ENCODE measurements around the gene BLACAT1.
A peak's percentile ranks its signal among the peaks of the same experiment; 100 is the strongest.
"Not testable (repeated sequence)": the region's sequence is repeated elsewhere in the genome, so short reads cannot be mapped to it uniquely, and the experiment has no call there.

The BLACAT1 gene

DNA sequence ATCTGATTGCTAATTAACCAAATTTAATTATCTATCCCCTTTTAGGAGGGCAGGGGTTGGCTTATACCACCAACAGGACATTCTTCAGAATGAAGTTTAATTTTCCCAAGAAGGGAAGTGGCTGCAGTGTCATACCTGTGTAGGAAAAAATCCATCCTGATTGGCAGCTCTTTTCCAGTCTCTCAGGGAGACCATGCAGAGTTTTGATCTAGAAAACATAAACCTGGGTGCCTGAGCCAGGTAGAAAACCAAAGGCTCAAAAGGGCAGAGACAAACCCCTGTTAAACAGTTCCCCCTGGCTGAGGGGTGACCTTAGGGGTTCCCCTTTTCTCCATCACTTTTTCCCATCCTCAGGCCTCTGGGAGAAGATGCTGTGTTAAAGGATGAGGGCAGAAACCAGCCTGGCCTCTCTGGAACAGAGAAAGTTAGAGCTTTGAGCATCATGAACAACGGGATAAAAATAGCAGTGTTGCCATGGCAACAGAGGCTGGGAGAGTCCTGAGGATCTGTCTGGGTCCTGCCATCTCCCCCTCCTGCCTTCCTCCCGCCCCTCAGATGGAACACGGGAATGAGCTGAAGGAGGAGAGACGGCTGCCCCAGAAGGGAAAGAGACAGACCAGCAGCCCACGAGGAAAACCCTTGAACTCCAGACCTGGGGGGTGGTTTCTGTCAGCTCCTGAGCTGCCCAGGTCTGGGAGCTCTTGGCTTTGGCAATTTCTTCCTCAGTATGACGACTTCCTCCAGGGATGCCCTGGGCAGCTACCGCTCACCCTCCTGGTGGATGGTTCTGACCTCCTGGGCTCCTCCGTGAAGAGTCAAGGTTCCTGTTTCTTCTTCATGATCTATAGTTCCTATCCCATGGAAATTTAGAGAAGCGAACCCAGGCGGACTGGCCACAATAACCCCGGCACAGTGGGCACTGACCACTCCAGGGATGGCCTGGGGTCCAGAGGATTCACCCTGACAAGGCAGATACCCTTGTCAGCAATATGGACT is 20.0 kb downstream of the BLACAT1 start:
- H3K27me3 Mint-ChIP-seq: no peaks in the 10 kb centered on the region

DNA sequence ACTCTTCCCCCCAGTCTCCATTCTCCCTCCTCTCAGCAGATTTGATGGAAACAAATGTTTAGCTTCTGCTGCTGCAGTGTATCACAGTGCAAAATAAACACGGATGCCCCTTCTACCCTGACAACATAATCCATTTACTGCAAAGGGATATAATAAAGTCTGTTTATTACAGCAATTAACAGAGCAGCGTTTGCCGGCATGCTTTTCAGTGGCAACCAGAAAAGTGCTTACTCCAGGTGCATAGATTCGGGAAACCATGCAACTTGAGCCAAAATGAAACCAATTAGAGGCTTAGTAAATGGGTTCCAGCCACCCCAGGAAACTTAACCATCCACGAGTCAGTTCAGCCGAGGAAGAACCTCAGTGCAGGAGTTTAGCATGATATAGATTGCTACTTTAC is 21.1 kb downstream of the BLACAT1 start:
- no peak overlapping the region for H3K4me3 Mint-ChIP-seq
- no peak for DNase-seq (ENCODE audit: low spot score in 2 of 2)
- peaks cover 42% of the 10 kb centered on the region for H3K4me1 Mint-ChIP-seq
- no peak overlapping the region for H3K27ac Mint-ChIP-seq
- ATAC-seq (ENCODE audit: low read depth): no peak
- H3K27me3 Mint-ChIP-seq: no peaks in the 10 kb centered on the region
- H3K9me3 Mint-ChIP-seq: no peaks in the 10 kb centered on the region
- H3K36me3 Mint-ChIP-seq: no peaks in the 10 kb centered on the region

More for the DNA sequence above, 20.0 kb downstream of the BLACAT1 start:
- Mint-ChIP-seq H3K36me3 (no peaks in the 10 kb centered on the region), H3K9me3 (no peaks in the 10 kb centered on the region), H3K4me1 (peaks cover 46% of the 10 kb centered on the region), H3K4me3 (no peak overlapping the region), H3K27ac (no peak overlapping the region)
- ATAC-seq (ENCODE audit: low read depth): no peak
- DNase-seq (ENCODE audit: low spot score in 2 of 2): no peak

DNA sequence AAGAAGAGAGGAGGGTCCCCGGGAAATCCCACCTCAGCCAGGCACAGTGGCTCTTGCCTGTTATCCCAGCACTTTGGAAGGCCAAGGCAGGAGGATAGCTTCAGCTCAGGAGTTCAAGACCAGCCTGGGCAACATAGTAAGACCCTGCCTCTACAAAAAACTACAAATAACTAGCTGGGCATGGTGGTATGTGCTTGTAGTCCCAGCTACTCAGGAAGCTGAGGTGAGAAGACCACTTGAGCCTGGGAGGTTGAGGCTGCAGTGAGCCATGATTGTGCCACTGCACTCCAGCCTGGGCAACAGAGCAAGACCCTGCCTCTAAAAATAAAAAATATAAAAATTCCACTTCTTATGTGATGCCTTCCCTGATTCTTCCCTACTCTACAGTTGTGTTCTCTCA is 23.2 kb downstream of the BLACAT1 start:
- not testable (repeated sequence) for H3K4me3 Mint-ChIP-seq; H3K36me3 Mint-ChIP-seq; H3K27ac Mint-ChIP-seq; H3K27me3 Mint-ChIP-seq; DNase-seq (ENCODE audit: low spot score in 2 of 2); H3K9me3 Mint-ChIP-seq; ATAC-seq (ENCODE audit: low read depth)
- peaks cover 43% of the 10 kb centered on the region for H3K4me1 Mint-ChIP-seq

DNA sequence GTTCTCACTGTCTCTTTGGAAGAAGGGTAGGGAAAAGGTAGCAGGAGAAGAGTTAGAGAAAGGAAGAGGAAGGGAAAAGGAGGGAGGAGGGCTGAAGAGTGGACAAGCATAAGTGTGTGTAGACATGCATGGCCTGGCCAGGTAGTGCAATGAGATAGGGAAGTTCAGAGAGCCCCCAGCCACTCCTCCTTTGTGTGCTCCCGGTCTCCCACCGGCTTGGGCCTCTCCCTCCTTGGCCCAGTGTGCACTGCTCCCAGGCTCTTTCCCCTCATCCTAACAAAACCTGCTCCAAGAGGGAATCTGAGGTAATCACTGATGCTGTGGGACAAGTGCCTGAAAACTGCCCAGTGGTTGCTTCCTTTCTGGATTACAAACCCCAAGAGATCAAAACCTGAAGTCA is 23.7 kb downstream of the BLACAT1 start:
- Mint-ChIP-seq H3K36me3 (no peaks in the 10 kb centered on the region), H3K27me3 (no peaks in the 10 kb centered on the region), H3K27ac (no peak overlapping the region), H3K4me3 (no peak overlapping the region), H3K9me3 (no peaks in the 10 kb centered on the region), H3K4me1 (peaks cover 39% of the 10 kb centered on the region)
- no peak for ATAC-seq (ENCODE audit: low read depth)
- DNase-seq (ENCODE audit: low spot score in 2 of 2): no peak

DNA sequence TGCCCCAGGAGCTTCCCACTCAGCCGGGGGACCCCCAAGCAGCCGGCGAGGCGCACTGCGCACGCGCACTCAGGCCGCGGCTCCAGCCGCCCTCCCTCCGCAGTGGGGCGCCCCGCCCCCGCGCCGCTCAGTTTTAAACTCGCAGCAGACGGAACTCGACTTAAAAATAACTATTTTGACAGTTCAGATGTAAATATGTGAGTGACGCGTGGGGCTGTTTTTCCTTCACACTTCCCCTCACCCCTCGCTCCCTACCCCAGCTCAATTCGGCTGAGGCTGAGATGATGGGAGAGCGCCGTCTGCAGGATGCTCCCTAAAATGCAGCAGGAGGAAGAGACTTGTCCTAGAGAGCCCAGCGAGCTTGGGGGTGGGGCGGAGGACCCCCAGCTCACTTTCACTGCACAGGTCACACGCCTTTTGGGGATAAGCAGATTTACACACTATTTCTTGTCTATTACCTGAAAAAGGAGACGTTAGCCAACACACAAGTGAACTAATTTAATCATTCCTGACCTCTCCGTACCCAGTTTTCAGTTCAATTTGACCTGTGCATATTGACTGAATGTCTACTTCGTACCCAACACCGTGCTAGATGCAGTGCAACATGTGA is 25.0 kb downstream of the BLACAT1 start:
- ATAC-seq (ENCODE audit: low read depth) (peak; percentile 94), DNase-seq (ENCODE audit: low spot score in 2 of 2) (peak; percentile 69 to 70)
- Mint-ChIP-seq H3K27me3 (peaks cover 3% of the 10 kb centered on the region), H3K9me3 (no peaks in the 10 kb centered on the region), H3K36me3 (no peaks in the 10 kb centered on the region), H3K4me1 (peaks cover 32% of the 10 kb centered on the region), H3K27ac (peak overlapping the region; percentile 67), H3K4me3 (peak overlapping the region; percentile 90)

DNA sequence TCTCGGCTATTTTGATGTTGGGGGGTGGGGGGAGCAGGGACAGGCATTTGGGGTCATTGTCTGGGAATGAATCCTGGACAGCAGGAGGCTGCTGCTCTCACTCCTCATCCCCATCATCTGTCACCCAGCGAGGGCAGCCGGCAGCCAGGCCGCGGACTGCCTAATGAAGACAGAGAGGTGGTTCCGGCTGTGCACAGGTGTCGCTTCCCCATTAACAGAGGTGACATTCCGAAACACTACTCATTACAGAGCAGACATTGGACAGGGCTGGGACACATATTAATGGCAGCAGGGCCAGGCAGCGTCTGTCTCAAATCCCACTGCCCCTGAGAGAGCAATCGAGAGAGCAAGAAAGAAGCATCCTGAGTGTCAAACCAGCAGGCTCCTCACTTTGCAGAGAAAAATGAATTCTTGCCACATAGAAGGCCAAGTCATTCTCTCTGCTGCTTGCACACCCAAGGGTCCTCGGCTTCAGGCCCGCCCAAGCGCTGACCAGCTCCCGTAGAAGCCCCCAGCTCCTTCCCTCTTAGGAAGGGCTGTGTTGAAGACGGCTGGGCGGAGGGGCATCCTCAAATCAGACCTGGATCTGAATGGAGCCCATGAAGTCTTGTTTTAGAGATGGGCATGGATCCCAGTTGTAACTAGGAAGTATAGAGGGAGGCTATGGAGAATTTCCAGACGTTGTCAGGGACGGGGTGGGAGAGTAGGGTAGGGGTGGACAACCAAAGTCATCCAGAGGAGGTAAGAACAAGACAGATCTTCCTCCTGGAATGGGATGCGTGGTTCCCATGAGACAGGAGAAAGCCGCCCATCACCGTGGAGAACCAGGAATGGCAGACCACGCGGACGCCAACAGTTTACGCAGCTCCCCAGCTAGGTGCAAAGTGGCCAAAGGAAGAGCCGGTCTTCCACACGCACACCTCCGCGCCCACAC is 25.8 kb downstream of the BLACAT1 start:
- Mint-ChIP-seq H3K27me3 (peaks cover 3% of the 10 kb centered on the region), H3K27ac (peak overlapping the region; percentile 26), H3K36me3 (no peaks in the 10 kb centered on the region), H3K4me1 (peaks cover 28% of the 10 kb centered on the region), H3K4me3 (peak overlapping the region; percentile 90), H3K9me3 (no peaks in the 10 kb centered on the region)
- no peak for DNase-seq (ENCODE audit: low spot score in 2 of 2)
- ATAC-seq (ENCODE audit: low read depth): no peak

DNA sequence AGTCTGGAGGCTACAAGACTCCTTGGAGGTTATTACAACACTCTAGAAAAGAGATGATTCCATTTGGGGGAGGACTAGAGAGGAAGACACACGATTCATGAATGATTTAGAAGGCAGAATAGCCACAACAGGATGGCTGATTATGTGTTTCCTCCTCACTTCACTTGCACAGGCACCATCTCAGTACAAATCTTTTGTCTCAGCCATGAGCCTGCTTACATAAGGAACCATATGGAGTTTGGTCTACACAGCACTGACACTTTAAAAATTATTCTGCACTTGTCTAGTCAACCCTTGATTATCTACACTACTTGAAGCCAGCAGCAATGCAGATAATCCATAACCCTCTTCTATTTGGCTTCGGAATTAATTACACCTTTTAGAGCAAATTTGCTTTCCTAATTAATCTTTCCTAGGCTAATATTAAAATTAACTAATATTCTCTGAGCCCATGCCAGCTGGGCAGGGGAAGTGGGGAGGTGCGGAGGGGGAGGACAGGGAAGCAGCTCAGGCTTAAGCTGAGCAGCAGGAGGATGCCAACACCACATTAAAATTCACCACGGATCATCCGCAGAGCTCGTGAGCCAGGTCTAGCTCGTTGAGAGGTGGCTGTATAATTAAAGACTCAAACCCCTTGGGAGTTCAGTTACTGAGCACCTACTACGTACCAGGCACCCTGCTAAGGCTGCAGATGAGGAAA is 30.8 kb downstream of the BLACAT1 start:
- peaks cover 7% of the 10 kb centered on the region for H3K27me3 Mint-ChIP-seq
- no peaks in the 10 kb centered on the region for H3K36me3 Mint-ChIP-seq
- peaks cover 6% of the 10 kb centered on the region for H3K4me1 Mint-ChIP-seq
- no peak overlapping the region for H3K27ac Mint-ChIP-seq
- H3K4me3 Mint-ChIP-seq: no peak overlapping the region
- ATAC-seq (ENCODE audit: low read depth) (no peak), DNase-seq (ENCODE audit: low spot score in 2 of 2) (no peak)
- no peaks in the 10 kb centered on the region for H3K9me3 Mint-ChIP-seq

DNA sequence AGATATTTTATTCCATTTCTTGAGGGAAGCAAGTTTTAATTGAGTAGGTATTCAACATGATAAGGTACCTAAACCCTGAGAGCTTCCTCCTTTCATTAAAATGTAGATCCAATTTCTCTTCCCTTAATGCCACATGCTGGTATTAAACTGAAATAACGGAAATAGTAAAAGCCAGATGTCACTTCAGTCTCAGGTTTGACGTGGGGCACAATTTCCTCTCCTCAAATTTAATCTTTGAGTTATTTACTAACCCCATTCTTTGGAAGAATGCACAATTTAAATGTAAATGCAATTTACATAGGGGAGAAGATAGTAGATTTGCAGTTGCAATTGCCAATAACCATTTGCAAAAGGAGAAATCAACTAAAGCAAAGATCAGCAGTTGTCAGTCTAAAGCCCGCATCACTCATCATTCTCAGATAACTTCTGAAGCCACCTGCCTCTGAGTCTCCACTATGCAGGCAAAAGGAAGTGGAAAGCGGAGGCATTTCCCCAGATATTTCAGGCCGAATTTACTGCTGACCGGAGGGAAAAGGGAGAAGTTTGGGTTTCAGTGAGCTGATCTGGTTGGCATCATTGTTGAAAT is 31.9 kb downstream of the BLACAT1 start:
- Mint-ChIP-seq H3K9me3 (no peaks in the 10 kb centered on the region), H3K4me1 (peaks cover 6% of the 10 kb centered on the region), H3K27ac (no peak overlapping the region), H3K27me3 (peaks cover 11% of the 10 kb centered on the region), H3K4me3 (no peak overlapping the region), H3K36me3 (no peaks in the 10 kb centered on the region)
- DNase-seq (ENCODE audit: low spot score in 2 of 2): no peak
- no peak for ATAC-seq (ENCODE audit: low read depth)

DNA sequence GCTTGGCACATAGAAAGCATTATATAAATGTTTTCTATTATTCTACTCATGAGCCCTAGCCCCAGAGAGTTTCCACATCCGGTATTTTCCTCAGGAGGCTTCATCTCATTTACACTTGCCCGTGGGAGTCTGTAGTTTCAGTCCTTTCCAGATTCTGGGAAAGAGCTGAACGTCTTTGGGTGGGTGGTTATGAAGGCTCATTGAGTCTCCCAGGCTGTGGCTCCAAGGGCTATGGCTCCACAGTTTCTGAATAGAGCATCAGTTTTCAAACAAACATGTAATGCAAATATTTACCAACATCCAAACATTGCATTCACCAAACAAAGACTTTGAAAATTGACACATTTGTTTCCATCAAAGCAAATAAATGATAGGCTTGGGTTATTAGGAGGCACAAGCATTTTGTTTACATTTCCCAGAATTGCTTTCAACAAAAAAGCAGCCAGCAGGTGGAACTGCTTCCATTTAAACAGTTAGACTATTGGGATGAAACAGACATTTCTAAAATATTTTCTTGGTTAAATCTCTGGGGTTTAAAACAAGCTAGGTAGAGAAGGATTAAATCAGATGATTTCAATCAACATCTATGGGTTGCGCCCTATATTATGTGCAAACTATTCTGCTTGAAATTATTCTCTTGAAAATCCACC is 32.7 kb downstream of the BLACAT1 start:
- ATAC-seq (ENCODE audit: low read depth): no peak
- DNase-seq (ENCODE audit: low spot score in 2 of 2): no peak
- Mint-ChIP-seq H3K27me3 (peaks cover 11% of the 10 kb centered on the region), H3K36me3 (no peaks in the 10 kb centered on the region), H3K4me1 (peaks cover 3% of the 10 kb centered on the region), H3K27ac (no peak overlapping the region), H3K9me3 (no peaks in the 10 kb centered on the region), H3K4me3 (no peak overlapping the region)

DNA sequence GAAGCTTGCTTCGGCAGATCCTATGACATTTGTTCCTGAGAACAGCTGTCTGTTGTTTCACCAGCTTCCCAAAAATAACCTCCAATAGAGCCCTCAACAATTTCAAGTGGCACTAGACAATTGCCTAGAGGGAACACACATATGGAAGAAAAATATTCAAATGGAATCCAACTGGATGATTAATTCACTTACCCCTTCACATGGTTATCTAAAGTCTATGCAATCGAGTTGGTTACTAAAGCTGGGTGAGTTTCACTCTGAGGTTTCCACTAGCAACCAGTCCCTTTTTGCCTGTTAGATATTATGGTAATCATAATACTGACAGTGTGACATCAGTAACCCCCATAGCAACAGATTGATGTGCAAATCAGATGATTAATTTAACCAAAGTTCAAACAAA is 34.0 kb downstream of the BLACAT1 start, which contains the start of gene LEMD1:
TSS of gene LEMD1 (minus strand) at position 259 of the 400 bp plus-strand sequence. CDS start 1,520 bp downstream, outside the sequence.
- Mint-ChIP-seq H3K4me3 (no peak within 1 kb of the TSS), H3K9me3 (no peaks in the 10 kb centered on the region), H3K27me3 (peaks cover 11% of the 10 kb centered on the region), H3K27ac (no peak within 1 kb of the TSS), H3K36me3 (no peaks in the 10 kb centered on the region), H3K4me1 (peaks cover 3% of the 10 kb centered on the region)
- ATAC-seq (ENCODE audit: low read depth) (no peak), DNase-seq (ENCODE audit: low spot score in 2 of 2) (no peak)

DNA sequence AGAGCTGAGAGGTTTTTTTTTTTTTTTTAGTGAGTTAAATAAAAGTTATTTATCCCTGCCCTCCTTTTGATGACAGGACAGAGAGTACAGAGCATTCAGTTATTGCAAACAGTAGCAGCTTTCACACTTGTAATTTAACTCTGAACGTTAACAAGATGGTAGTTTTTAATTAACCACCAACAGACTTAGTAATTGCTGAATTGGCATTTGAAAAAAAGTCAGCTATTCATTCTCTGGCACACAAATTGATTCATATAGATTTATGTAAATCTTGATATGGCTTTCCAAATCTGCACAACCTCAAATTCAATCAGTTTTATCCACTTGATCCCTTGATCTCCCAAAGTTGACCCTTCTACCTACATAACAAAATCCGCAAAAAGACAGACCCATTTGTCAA is 34.9 kb downstream of the BLACAT1 start:
- H3K27me3 Mint-ChIP-seq: peaks cover 8% of the 10 kb centered on the region
- H3K9me3 Mint-ChIP-seq: no peaks in the 10 kb centered on the region
- no peaks in the 10 kb centered on the region for H3K4me1 Mint-ChIP-seq
- no peaks in the 10 kb centered on the region for H3K36me3 Mint-ChIP-seq
- ATAC-seq (ENCODE audit: low read depth) (no peak), DNase-seq (ENCODE audit: low spot score in 2 of 2) (no peak)
- H3K4me3 Mint-ChIP-seq: no peak overlapping the region
- no peak overlapping the region for H3K27ac Mint-ChIP-seq

DNA sequence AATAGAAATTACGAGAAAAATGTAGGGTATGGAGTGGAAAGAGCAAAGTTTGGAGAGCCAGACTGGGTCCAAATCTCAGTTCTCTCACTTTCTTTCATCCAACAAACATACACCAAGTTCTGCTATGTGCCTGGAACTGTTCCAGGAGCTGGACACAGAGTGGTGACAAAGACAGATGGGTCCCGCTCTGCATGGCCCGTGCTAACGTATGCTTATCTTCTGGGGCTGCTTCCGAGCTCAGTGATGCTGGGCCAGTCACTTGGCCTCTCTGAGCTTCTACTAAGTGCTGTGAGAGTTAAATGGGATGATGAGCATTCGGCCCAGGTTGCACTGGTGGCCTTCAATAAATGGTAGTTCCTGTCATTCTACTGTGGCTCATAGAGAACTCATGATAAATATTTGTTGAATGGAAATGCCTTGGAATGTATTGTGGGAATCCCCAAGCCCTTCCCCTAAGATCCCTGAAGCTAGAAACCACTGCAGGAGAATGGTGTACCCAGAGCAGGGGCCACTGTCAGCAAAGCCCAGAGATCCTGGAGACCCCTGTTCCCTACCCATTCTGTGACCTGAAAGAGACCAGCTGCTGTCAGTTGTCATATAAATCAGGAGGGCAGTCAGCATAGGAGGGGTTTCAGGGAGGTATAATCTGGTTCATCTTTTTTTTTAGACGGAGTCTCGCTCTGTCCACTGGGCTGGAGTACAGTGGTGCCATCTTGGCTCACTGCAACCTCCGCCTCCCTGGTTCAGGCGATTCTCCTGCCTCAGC is 37.8 kb downstream of the BLACAT1 start:
- H3K4me3 Mint-ChIP-seq: no peak overlapping the region
- no peaks in the 10 kb centered on the region for H3K9me3 Mint-ChIP-seq
- no peak overlapping the region for H3K27ac Mint-ChIP-seq
- no peak for ATAC-seq (ENCODE audit: low read depth)
- H3K36me3 Mint-ChIP-seq: no peaks in the 10 kb centered on the region
- H3K27me3 Mint-ChIP-seq: peaks cover 16% of the 10 kb centered on the region
- DNase-seq (ENCODE audit: low spot score in 2 of 2): no peak
- H3K4me1 Mint-ChIP-seq: peaks cover 7% of the 10 kb centered on the region
